IPS-18a (cell line): ENCODE measurements around the gene ADAMTSL5.

ENCODE experiments used
- H3K27ac ChIP-seq: one replicate; pipeline ENCODE4 v1.5.1; 2013; ENCODE audit warnings: low read length
- H3K27me3 ChIP-seq: one replicate; pipeline ENCODE4 v1.6.1; 2013; ENCODE audit warnings: mild to moderate bottlenecking, low read length; ENCODE audit not compliant: control insufficient read depth, insufficient read depth
- H3K36me3 ChIP-seq: one replicate; pipeline ENCODE4 v1.6.1; 2013; ENCODE audit warnings: low read depth, low read length; ENCODE audit not compliant: control insufficient read depth
- H3K4me1 ChIP-seq: one replicate; pipeline ENCODE4 v1.6.1; 2013; ENCODE audit warnings: low read depth, low read length; ENCODE audit not compliant: control insufficient read depth
- H3K4me3 ChIP-seq: one replicate; pipeline ENCODE4 v1.5.1; 2013; ENCODE audit warnings: low read length
- H3K9ac ChIP-seq: one replicate; pipeline ENCODE4 v1.6.1; 2013; ENCODE audit warnings: mild to moderate bottlenecking, low read length, moderate library complexity
- H3K9me3 ChIP-seq: one replicate; pipeline ENCODE4 v1.6.1; 2013; ENCODE audit warnings: low read depth, low read length; ENCODE audit not compliant: control insufficient read depth

The ADAMTSL5 gene

GRCh38 chr19:1512671-1513498 is at the start of gene ADAMTSL5:
Gene ADAMTSL5 (minus strand): TSS chr19:1513019. CDS start chr19:1510943, 2,076 bp downstream.
- H3K9ac ChIP-seq: no peak within 1 kb of the TSS
- H3K4me3 ChIP-seq: no peak within 1 kb of the TSS
- no peaks in the 10 kb centered on the region for H3K4me1 ChIP-seq
- no peaks in the 10 kb centered on the region for H3K36me3 ChIP-seq
- H3K27ac ChIP-seq: no peak within 1 kb of the TSS
- no peaks in the 10 kb centered on the region for H3K9me3 ChIP-seq
- peaks cover 58% of the 10 kb centered on the region for H3K27me3 ChIP-seq

GRCh38 chr19:1561236-1561842 is 48.5 kb upstream of the ADAMTSL5 start:
- H3K9me3 ChIP-seq: no peaks in the 10 kb centered on the region
- no peak overlapping the region for H3K4me3 ChIP-seq
- H3K36me3 ChIP-seq: peaks cover 11% of the 10 kb centered on the region
- H3K4me1 ChIP-seq: peaks cover 4% of the 10 kb centered on the region
- no peak overlapping the region for H3K27ac ChIP-seq
- H3K9ac ChIP-seq: no peak overlapping the region
- H3K27me3 ChIP-seq: no peaks in the 10 kb centered on the region

- no peaks in the 10 kb centered on the region for H3K27me3 ChIP-seq
- peaks cover under 1% of the 10 kb centered on the region for H3K4me1 ChIP-seq
- H3K4me3 ChIP-seq: no peak overlapping the region
- H3K36me3 ChIP-seq: peaks cover 11% of the 10 kb centered on the region
- no peaks in the 10 kb centered on the region for H3K9me3 ChIP-seq
- H3K27ac ChIP-seq: no peak overlapping the region
- H3K9ac ChIP-seq: no peak overlapping the region
These were observed 47.6 kb upstream of the ADAMTSL5 start for GRCh38 chr19:1560286-1560882.

GRCh38 chr19:1558552-1558951 is 45.7 kb upstream of the ADAMTSL5 start:
- Histone ChIP-seq H3K4me1 (no peaks in the 10 kb centered on the region), H3K27me3 (no peaks in the 10 kb centered on the region), H3K9ac (no peak overlapping the region), H3K27ac (no peak overlapping the region), H3K9me3 (no peaks in the 10 kb centered on the region), H3K36me3 (peaks cover 11% of the 10 kb centered on the region), H3K4me3 (no peak overlapping the region)

- no peaks in the 10 kb centered on the region for H3K36me3 ChIP-seq
- H3K9ac ChIP-seq: no peak overlapping the region
- H3K4me3 ChIP-seq: no peak overlapping the region
- H3K4me1 ChIP-seq: no peaks in the 10 kb centered on the region
- no peaks in the 10 kb centered on the region for H3K9me3 ChIP-seq
- no peak overlapping the region for H3K27ac ChIP-seq
- no peaks in the 10 kb centered on the region for H3K27me3 ChIP-seq
These were observed 43.7 kb upstream of the ADAMTSL5 start for GRCh38 chr19:1556390-1557070.

- Histone ChIP-seq H3K9ac (no peak overlapping the region), H3K9me3 (no peaks in the 10 kb centered on the region), H3K36me3 (no peaks in the 10 kb centered on the region), H3K27ac (no peak overlapping the region), H3K4me3 (no peak overlapping the region), H3K4me1 (no peaks in the 10 kb centered on the region), H3K27me3 (no peaks in the 10 kb centered on the region)
These were observed 42.9 kb upstream of the ADAMTSL5 start for GRCh38 chr19:1555487-1556389.

- Histone ChIP-seq H3K27me3 (no peaks in the 10 kb centered on the region), H3K4me1 (no peaks in the 10 kb centered on the region), H3K9ac (no peak overlapping the region), H3K27ac (no peak overlapping the region), H3K4me3 (no peak overlapping the region), H3K9me3 (no peaks in the 10 kb centered on the region), H3K36me3 (no peaks in the 10 kb centered on the region)
These were observed 42.1 kb upstream of the ADAMTSL5 start for GRCh38 chr19:1554968-1555367.

- no peaks in the 10 kb centered on the region for H3K27me3 ChIP-seq
- H3K4me1 ChIP-seq: no peaks in the 10 kb centered on the region
- H3K4me3 ChIP-seq: no peak overlapping the region
- no peak overlapping the region for H3K27ac ChIP-seq
- no peaks in the 10 kb centered on the region for H3K36me3 ChIP-seq
- H3K9me3 ChIP-seq: no peaks in the 10 kb centered on the region
- no peak overlapping the region for H3K9ac ChIP-seq
These were observed 40.6 kb upstream of the ADAMTSL5 start for GRCh38 chr19:1553415-1553814.

GRCh38 chr19:1551068-1552040 is 38.5 kb upstream of the ADAMTSL5 start:
- no peak overlapping the region for H3K4me3 ChIP-seq
- no peak overlapping the region for H3K9ac ChIP-seq
- H3K27ac ChIP-seq: no peak overlapping the region
- H3K4me1 ChIP-seq: no peaks in the 10 kb centered on the region
- no peaks in the 10 kb centered on the region for H3K36me3 ChIP-seq
- no peaks in the 10 kb centered on the region for H3K27me3 ChIP-seq
- no peaks in the 10 kb centered on the region for H3K9me3 ChIP-seq

- H3K27ac ChIP-seq: no peak overlapping the region
- H3K27me3 ChIP-seq: peaks cover 7% of the 10 kb centered on the region
- no peak overlapping the region for H3K4me3 ChIP-seq
- no peak overlapping the region for H3K9ac ChIP-seq
- H3K36me3 ChIP-seq: no peaks in the 10 kb centered on the region
- no peaks in the 10 kb centered on the region for H3K9me3 ChIP-seq
- no peaks in the 10 kb centered on the region for H3K4me1 ChIP-seq
These were observed 36.6 kb upstream of the ADAMTSL5 start for GRCh38 chr19:1549332-1549945.
